ENCODE measurements around the gene TUSC1. TPM values are rescaled to one million over a fixed set of nuclear protein-coding genes. Genes with fewer than 3 reads are reported as not detected.
A peak's percentile ranks its signal among the peaks of the same experiment; 100 is the strongest.
"Not testable (repeated sequence)": the region's sequence is repeated elsewhere in the genome, so short reads cannot be mapped to it uniquely, and the experiment has no call there.

Gene TUSC1
- total RNA-seq, result 10.9 TPM

DNA sequence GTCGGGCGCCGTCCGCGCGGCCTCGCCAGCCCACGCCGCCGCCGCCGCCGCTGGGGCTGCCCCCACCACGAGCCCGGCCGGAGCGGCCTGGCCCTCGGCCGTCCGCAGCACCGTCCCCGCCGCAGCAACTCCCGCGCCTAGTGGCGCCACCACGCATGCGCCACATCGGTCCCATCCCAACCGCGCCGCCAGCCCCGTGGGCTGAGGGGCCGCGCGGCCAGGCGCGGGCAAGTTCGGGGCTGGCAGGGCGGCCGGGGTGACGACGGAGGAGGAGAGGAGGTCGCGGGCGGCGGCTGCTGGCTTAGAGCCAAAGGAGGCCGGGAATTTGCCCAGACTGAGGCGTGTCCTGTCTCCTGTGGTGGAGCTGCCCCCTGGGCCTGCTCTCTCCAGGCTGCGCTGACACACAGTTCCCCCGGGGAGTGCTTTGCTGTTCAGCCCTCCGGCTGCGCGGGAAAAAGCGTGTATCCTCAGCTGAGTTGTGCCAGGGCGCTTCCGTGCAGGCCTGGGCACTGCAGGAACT, at the start of gene TUSC1:
TUSC1 (minus strand) TSS at position 298 of the 520 bp plus-strand sequence; CDS start at position 166, 132 bp downstream.
- peak; percentile 76 for DNase-seq (ENCODE audit: low spot score)

DNA sequence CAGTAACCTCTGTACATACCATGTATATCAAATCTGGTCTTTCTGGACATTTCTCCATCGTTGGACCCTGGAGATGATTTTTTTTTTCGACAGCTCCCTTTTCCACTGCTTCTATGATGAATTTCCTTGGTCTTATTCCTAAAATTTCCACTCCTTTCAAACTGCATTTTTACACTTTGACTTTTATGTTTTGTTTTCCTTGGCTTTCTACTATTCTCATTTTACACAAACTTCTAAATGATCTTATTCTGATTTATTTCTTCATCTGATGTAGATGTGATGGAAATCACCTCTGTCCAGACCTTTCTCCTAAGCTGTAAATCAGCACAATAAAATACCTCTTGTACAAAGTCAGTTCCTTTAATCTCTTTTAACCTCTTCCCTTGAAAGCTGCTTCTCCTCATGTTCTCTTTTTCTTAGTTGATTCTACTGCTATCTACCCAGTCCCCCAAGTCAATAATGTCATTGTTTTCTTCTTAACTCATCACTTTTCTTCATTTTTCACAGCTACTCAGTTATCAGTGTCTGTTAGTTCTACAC, 48.7 kb upstream of the TUSC1 start:
- DNase-seq (ENCODE audit: low spot score), result no peak

DNA sequence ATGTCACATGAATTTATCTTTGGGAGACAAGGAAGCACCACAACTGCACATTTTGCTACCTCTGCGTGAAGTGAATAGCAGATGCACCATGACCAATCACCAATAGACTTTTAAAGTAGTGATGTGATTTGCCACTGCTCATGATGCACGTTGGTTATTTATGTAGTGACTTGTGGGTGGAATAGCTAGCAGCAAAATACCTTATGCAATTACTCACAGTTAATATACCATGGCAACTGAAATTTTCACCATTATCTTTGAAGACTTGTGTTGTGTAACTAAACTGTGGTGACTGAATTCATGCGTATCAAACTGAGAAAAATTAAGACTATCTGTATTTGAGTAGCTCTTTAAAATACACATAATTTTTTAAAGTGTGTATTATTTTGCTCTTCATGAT, 46.2 kb upstream of the TUSC1 start:
- DNase-seq (ENCODE audit: low spot score), result no peak

DNA sequence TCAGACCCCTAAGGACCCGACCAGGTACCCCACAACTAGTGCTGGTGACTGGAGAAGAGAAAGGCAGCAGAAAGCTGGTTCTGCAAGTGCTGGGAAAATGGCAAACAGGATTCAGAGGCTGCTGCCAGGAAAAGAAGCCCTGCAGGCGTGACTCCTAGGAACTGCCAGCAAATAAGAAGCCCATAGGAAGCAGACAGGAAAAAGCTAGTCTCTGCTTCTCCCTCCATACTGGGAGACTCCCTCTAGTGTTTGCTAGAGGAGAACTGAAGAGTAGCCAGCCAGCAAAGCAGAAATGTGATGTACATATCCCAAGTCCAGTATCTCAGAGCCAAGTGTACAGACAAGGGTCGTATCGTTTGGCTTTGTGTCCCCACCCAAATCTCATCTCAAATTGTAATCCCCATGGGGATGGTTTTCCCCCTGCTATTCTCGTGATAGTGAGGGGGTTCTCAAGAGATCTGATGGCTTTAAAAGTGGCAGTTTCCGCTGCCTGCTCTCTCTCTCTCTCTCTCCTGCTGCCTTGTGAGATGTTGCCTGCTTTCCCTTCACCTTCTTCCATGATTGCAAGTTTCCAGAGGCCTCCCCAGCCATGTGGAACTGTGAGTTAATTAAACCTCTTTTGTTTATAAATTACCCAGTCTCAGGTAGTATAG, 38.1 kb upstream of the TUSC1 start:
- DNase-seq (ENCODE audit: low spot score), result peak; percentile 33

DNA sequence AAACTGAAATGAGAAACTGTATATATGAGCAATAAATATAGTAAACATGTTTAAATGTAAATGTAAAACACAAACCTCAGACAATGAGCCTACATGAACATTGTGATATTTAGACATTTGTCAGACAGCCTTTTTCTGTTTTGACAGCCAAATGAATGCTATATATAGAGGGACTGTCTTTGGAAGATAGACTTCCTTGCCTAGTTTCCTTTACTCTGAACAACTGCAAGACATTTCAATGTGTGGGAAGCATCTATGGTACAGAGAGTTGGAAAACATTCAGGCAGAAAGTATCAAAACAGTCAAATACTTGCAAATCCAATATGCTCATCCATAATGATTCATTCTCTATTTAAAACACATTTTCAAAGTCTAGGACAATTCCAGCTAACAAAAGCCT, 31.7 kb upstream of the TUSC1 start:
- no peak for DNase-seq (ENCODE audit: low spot score)

DNA sequence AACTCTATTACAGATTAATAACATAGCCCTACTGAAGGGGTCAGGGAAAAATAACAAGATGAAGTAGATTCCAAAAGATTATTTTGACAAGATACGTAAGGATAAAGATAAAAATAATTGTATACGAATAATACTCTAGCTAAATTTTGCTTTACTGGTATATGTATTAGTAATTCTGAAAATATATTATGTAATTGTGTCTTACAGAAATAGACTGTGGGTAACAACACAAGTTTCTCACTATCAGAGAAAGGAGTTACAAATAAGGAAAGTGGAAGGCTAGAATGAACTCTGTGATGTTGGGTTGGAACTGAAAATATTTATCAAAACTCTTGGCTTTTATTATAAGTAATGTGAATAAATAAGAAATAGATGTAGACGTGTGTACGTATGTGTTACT, 26.6 kb upstream of the TUSC1 start:
- no peak for DNase-seq (ENCODE audit: low spot score)

DNA sequence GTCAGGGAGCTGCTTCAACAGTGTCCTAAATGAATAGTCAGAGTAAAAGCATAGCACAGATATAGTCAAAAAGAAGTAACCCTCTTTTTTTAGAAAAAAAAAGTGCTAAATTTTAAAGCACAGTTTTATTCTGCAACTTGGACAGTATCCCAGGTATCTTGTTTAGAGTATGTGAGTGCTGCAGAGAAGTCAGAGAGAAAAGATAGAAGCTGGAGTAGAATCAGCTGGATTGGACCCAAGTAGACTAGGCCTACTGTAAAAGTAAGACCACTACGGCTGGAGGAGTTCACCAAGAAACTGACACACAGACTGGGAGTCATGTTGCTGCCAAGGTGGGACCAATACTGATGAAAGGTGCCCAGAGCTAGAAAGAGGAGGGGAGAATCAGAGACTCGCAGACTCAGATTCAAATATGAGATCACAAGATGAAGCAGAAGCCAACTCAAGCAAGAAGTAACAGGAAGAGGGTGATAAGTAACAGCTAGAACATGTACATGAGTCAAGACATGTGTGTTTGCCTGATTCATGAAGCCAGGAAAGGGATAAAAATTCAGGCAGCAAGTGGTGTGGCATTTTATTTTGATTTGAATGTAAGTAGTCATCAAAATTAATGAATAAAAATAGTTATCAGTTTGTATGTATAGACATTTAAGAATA, 25.6 kb upstream of the TUSC1 start:
- DNase-seq (ENCODE audit: low spot score), result no peak

DNA sequence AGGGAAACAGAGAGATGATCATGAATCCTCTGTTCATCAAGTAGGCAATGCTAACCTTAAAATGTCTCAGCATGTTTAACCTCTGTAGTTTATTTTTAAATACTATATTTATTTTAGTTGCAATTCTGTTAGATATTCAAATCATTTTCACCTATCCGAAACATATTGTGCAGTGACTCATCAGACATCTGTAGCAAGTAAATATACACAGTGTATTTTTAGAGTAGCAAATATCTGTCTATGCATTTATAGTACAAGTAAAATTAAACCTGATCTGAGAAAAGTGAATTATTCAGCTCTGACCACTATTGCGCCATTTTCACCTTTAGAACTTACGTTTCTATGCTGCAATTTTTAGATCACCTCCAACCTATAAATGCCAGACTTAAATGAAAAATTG, 24.3 kb upstream of the TUSC1 start:
- DNase-seq (ENCODE audit: low spot score), result no peak

DNA sequence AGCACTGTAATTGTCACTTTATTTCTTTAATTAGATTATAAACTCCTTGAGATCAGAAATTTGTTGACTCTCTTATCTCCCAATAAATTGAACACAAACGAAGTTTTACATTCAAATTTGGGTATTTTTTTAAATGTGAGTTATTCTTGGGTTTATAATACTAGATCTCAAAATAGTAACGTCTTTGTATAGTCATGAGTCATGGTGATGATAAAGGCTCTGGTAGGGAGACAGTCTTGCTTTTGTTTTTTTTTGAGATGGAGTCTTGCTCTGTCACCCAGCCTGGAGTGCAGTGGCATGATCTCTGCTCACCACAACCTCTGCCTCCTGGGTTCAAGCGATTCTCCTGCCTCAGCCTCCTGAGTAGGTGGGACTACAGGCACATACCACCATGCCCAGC, 22.7 kb upstream of the TUSC1 start:
- DNase-seq (ENCODE audit: low spot score), result not testable (repeated sequence)

DNA sequence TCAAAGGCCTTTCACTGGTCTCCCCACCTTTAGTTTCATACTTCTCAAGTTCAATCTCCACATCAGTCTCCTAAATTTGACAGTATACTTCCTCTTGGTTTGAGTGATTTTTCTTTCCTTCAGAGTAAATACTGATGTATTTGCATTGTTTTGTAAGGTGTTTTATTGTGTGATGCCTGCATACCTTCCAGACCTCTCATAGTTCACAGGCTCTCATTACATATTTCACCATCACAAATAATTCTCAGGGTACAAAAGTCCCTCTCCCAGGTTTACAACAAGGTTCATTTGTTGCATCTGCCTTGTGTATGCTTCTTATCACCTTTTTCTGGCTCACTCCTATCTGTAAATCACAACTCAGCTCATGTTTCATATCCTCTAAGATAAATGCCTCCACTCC, 22.2 kb upstream of the TUSC1 start:
- DNase-seq (ENCODE audit: low spot score), result no peak

DNA sequence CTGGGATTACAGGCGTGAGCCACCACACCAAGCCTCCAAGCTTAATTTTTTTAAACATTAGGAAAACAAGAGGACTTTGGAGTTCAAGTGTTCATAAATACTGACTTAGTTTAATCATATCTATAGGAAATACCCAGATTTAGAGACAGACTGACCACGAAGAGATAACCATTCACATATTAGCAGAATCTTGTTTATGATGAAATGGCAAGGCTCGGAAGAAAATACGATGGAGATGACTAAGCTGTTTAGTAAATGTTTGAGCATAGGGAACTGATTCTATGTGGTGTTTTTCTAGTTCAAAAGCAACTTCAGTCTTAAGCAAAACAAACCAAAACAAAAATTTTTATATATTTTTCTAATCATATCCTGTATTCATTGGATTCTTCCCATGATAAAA, 13.5 kb upstream of the TUSC1 start:
- DNase-seq (ENCODE audit: low spot score), result no peak

DNA sequence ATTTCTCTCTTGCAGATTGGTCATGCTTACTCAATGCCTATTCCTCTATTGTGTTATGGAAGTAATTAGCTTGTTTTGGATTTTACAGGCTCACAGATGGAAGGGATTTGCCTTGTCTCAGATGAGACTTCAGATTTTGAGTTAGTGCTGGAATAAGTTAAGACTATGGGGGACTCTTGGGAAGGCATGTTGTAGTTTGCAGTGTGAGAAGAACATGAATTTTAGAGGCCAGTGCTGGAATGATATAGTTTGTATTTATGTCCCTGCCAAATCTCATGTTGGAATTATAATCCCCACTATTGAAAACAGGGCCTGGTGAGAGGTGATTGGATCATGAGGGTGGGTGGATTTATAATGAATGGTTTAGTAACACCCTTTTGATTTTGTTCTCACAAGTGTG, 6.1 kb upstream of the TUSC1 start:
- DNase-seq (ENCODE audit: low spot score), result no peak

DNA sequence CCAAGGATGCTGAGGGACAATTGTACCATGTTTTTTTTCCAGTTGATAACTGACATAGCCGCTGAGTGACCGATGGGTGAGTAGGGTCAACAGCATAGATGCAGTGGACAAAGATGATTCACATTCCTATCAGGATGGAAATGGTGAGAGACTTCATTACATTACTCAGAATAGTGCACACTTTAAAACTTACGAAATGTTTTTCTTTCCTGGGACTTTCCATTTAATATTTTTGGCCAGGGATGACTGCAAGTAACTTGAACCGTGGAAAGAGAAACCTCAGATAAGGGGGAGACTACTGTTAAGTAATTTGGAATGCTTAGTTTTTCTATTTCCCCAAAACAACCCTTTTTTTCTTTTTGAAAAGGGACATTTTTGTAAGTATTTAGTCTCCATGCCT, 3.0 kb upstream of the TUSC1 start:
- no peak for DNase-seq (ENCODE audit: low spot score)

DNA sequence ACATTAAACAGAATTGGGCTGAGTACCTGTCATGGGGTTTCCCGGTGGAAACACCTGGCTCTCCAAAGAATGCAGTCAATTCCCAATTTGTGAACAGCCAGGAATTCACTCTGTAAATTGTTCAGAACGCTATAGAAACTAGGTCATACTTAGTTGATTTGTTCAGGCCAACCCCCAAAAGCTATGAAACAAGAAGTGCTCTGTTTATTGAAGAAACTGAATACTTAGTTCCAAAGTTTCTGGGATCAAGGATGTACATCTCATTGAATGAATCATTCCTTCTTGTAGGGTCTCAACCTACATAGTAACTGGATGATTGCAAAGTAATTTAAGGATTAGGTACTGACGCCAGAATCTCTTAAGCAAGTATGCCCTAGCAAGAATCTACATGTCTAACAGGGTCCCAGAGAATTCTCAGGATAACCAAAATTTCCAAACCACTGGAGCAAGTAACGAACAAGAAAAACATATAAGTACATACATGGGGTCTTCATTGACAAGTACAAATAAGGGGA, 659 bp upstream of the TUSC1 start:
- DNase-seq (ENCODE audit: low spot score), result no peak

DNA sequence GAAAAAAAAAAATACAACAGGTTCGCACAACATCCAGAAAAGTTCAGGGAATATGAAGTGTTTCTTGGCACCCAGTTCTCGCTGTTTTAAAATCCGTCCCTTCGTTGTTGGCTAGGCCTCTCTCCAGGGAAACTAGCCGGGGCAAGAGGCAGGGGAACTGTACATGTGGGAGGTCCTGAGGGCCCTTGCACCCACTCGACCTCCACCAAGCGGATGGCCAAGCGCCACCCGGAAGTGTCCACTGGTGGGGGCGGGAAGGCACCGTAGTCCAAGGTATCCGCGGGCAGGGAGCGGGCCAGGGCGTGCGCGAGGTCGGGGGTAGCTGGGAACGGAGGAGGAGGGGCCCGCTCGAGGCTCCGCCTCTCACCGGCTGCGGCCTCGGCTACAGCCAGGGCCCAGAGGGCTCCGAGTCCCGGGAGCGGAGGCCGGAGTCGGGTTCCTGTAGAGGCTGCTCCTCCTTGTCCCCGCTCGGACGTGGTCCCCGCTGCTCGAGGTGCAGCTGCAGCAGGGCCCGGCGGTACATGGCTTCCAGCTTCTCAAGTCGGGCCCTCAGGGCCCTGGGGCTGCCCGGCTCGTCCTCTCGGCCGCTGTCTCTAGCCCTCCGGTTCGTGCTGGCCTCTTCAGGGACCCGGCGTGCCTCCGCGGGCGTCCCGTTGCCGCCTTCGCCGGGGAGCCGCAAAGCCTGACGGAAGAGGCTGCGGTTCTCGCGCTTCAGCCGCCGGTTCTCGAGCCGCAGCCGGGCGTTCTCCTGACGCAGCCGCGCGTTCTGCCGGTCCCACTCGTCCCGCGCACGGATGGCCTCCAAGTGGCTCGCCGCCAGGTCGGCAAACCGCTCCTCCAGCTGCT, 720 bp downstream of the TUSC1 start:
- DNase-seq (ENCODE audit: low spot score), result peak; percentile 86

DNA sequence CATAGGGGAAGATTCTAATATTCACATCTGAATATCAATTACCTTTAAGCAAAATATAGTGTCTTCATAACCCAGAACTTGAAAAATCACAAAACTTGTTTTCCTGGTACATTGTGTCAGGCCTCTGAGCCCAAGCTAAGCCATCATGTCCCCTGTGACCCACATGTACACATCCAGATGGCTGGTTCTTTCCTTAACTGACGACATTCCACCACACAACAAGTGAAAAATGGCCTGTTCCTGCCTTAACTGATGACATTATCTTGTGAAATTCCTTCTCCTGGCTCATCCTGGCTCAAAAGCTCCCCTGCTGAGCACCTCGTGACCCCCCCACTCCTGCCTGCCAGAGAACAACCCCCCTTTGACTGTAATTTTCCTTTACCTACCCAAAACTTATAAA, 2.4 kb downstream of the TUSC1 start:
- DNase-seq (ENCODE audit: low spot score), result not testable (repeated sequence)

DNA sequence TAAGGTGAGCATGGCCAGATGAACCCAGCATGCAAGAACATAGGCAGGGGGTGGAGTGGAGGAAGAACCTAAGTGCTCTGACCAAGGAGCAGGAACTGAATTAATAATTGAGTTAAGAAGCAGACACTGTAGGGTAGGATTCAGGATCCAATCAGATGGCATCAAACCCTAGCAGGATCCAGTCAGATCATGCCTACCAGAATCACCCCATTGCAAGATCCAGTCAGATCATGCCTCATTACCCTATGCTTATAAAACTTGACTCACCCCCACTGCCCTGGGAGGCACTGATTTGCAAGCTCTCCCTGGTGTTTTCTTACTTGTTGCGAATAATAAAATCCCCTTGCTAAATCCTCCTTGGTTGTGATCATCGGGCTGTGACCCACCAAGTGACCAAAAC, 19.7 kb downstream of the TUSC1 start:
- DNase-seq (ENCODE audit: low spot score), result no peak

DNA sequence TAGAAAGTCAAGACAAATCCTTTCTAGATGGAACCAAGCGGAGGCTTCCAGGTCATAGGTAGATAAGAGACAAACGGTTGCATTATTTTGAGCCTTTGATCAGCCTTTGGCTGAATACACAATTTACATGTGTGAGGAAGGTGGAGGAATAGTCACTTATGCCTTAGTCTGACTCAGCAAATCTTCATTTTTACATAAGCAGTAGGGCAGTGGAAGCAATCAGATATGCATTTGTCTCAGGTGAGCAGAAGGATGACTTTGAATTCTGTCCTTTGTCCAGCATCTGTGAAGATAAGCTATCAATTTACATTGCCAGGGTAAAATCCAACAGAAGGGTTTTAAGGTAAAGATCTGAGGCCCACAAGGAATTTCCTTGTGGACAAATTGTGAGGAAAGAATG, 23.8 kb downstream of the TUSC1 start:
- DNase-seq (ENCODE audit: low spot score), result no peak

DNA sequence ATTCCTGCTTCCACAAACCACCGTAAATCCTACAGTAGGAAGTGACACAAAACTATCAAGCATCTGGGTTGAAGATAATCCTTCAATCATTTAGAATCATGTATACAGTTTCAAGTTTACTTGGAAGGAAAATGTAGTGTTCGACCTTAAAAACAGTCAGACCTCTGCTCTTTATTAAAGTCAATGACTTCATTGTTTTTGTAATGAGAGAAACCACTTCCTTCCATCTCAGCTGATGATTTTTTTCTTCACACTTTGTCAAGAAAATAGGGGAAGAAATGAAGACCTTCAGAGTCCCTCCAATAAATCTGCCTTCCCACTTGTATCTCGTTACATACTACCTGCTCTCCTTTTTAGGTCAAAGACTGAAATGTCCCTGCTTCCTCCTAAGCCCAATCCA, 30.1 kb downstream of the TUSC1 start:
- no peak for DNase-seq (ENCODE audit: low spot score)

DNA sequence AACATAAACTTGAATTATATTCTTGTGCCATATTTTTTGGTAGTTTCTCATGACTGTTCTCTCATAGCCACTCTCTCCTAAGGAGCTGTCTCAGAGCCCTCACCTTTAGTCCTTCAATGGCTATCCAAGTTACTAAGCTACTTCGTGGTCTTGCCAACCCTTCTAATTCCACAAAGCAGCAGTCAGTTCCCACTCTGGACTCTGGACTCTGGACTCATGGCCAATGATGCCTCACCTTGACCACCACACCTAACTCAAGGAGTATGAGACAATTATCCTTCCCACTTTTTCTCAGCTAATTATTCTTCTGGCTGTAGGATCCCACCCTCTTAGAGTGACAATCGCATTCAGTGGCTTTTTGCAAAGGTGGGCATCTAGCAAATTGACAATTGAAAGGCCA, 42.2 kb downstream of the TUSC1 start:
- DNase-seq (ENCODE audit: low spot score), result no peak

DNA sequence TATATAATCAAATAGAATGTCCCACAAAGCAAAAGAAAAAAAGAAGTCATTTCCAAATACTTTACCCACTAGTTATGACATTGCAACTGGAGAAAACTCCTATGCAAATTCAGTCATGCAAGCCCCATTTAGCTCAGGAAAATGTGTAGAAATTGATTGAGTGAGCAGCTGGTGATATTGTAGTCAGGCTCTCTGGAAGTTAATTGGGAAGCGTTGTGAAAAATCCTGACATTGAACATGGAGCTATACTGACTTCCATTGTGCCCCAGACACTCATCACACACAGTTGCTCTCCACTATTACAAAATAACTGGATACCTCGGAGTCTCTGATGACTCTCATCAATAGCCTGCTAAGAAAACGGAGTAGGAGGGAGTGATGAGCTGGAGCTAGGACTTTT, 49.0 kb downstream of the TUSC1 start:
- DNase-seq (ENCODE audit: low spot score), result no peak

Measured in mucosa of gallbladder (tissue), 1 donor.